ENCODE data around the gene ADAMTS8.

DNA sequence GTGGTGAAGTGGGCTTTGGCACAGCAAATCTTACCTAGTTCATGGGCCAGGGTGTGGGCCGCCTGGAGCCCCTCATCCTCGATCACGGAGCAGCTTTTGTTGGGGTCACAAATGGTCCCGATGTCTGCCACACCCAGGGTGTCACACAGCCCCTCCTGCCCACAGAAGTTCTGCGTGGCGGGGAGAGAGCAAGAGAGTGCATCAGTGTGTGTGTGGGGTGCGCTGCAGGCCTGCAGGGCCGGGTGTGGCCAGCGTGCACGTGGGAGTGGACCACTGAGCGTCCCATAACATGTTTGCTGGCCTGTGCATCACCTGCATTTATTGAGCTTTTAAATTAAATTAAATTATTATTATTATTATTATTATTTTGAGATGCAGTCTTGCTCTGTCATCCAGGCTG lies 11.5 kb downstream of the ADAMTS8 start:
- TF ChIP-seq EP300 (IDR thresholded peaks at IDR 0.05) = no peak
- no peak for TF ChIP-seq CTCF (IDR thresholded peaks at IDR 0.05)
- no peak for TF ChIP-seq POLR2AphosphoS5 (IDR thresholded peaks at IDR 0.05)
